Sigmoid colon (tissue), 4 donors: ENCODE data around the gene HORMAD2.

Source experiments
- CTCF ChIP-seq, 4 experiments: fragments of 450-650 bp in 3 of 4; fragments of 200-600 bp in 1 of 4; IDR thresholded peaks; one replicate each; pipeline ENCODE4 v1.5.1; 2016 to 2019; ENCODE audit warnings: antibody characterized with exemption in 4 of 4, mild to moderate bottlenecking in 3 of 4, moderate library complexity in 2 of 4
- EP300 ChIP-seq, 4 donors: sonication (generic); formaldehyde crosslinking; IDR thresholded peaks; one replicate each; pipeline ENCODE4 v1.6.1; 2017; ENCODE audit warnings: antibody characterized with exemption in 4 of 4
- POLR2A ChIP-seq, 2 donors: fragments of 450-650 bp; IDR thresholded peaks; one replicate each; pipeline ENCODE4 v1.6.1; 2016; ENCODE audit warnings: antibody characterized with exemption in 2 of 2, mild to moderate bottlenecking in 2 of 2, moderate library complexity in 2 of 2
- POLR2AphosphoS5 ChIP-seq, 4 donors: sonication (generic); formaldehyde crosslinking; IDR thresholded peaks; one replicate each; pipeline ENCODE4 v1.6.1; 2017; ENCODE audit warnings: antibody characterized with exemption in 4 of 4

- TF ChIP-seq CTCF (IDR thresholded peaks at IDR 0.05) (no peak), POLR2A (IDR thresholded peaks at IDR 0.05) (no peak), POLR2AphosphoS5 (IDR thresholded peaks at IDR 0.05) (no peak), EP300 (IDR thresholded peaks at IDR 0.05) (no peak)
Measured at GRCh38 chr22:30031328-30031727, 48.9 kb upstream of the HORMAD2 start.
